Measurements from ENCODE around the gene PRSS56. TPM values are rescaled to one million over a fixed set of nuclear protein-coding genes. Genes with fewer than 3 reads are reported as not detected.

Gene PRSS56
- total RNA-seq, 2 donors from 2014 or later = not detected

GRCh38 chr2:232488721-232489300 is 31.4 kb upstream of the PRSS56 start:
- Histone ChIP-seq H3K36me3 (no peaks in the 10 kb centered on the region), H3K4me3 (no peak overlapping the region), H3K27me3 (peaks cover 42% of the 10 kb centered on the region), H3K9ac (ENCODE audit: low read depth in 2 of 2, low read length in 2 of 2) (no peak overlapping the region), H3K9me3 (no peaks in the 10 kb centered on the region), H3K4me1 (no peaks in the 10 kb centered on the region), H3K27ac (no peak overlapping the region)
- DNase-seq = no peak
- TF ChIP-seq CTCF (IDR thresholded peaks at IDR 0.05) = no peak
- intact Hi-C loops (cut with DNase I) = no loop called here

- Histone ChIP-seq H3K27me3 (peaks cover 38% of the 10 kb centered on the region), H3K9me3 (no peaks in the 10 kb centered on the region), H3K4me1 (no peaks in the 10 kb centered on the region), H3K9ac (ENCODE audit: low read depth in 2 of 2, low read length in 2 of 2) (no peak overlapping the region), H3K4me3 (no peak overlapping the region), H3K27ac (no peak overlapping the region), H3K36me3 (no peaks in the 10 kb centered on the region)
- DNase-seq = no peak
- TF ChIP-seq CTCF (IDR thresholded peaks at IDR 0.05) = no peak
- intact Hi-C loops (cut with DNase I) = no loop called here
These were observed 30.5 kb upstream of the PRSS56 start for GRCh38 chr2:232489516-232490220.

- Histone ChIP-seq H3K27me3 (peaks cover 30% of the 10 kb centered on the region), H3K27ac (no peak overlapping the region), H3K36me3 (no peaks in the 10 kb centered on the region), H3K4me1 (no peaks in the 10 kb centered on the region), H3K4me3 (no peak overlapping the region), H3K9ac (ENCODE audit: low read depth in 2 of 2, low read length in 2 of 2) (no peak overlapping the region), H3K9me3 (no peaks in the 10 kb centered on the region)
- no peak for DNase-seq
- intact Hi-C loops (cut with DNase I) = no loop called here
- no peak for TF ChIP-seq CTCF (IDR thresholded peaks at IDR 0.05)
These were observed 29.7 kb upstream of the PRSS56 start for GRCh38 chr2:232490221-232491138.

GRCh38 chr2:232491139-232491780 is 28.9 kb upstream of the PRSS56 start:
- Histone ChIP-seq H3K36me3 (no peaks in the 10 kb centered on the region), H3K4me1 (no peaks in the 10 kb centered on the region), H3K9me3 (no peaks in the 10 kb centered on the region), H3K9ac (ENCODE audit: low read depth in 2 of 2, low read length in 2 of 2) (no peak overlapping the region), H3K4me3 (no peak overlapping the region), H3K27me3 (peaks cover 22% of the 10 kb centered on the region), H3K27ac (no peak overlapping the region)
- intact Hi-C loops (cut with DNase I) = no loop called here
- TF ChIP-seq CTCF (IDR thresholded peaks at IDR 0.05) = no peak
- no peak for DNase-seq

GRCh38 chr2:232492236-232492848 is 27.8 kb upstream of the PRSS56 start:
- TF ChIP-seq CTCF (IDR thresholded peaks at IDR 0.05) = no peak
- intact Hi-C loops (cut with DNase I) = no loop called here

More at GRCh38 chr2:232492236-232492848, 27.8 kb upstream of the PRSS56 start:
- Histone ChIP-seq H3K9me3 (no peaks in the 10 kb centered on the region), H3K4me3 (no peak overlapping the region), H3K9ac (ENCODE audit: low read depth in 2 of 2, low read length in 2 of 2) (no peak overlapping the region), H3K27me3 (peaks cover 11% of the 10 kb centered on the region), H3K4me1 (no peaks in the 10 kb centered on the region), H3K27ac (no peak overlapping the region), H3K36me3 (no peaks in the 10 kb centered on the region)
- no peak for DNase-seq
